ENCODE measurements around the gene CNN2.

Gene CNN2

DNA sequence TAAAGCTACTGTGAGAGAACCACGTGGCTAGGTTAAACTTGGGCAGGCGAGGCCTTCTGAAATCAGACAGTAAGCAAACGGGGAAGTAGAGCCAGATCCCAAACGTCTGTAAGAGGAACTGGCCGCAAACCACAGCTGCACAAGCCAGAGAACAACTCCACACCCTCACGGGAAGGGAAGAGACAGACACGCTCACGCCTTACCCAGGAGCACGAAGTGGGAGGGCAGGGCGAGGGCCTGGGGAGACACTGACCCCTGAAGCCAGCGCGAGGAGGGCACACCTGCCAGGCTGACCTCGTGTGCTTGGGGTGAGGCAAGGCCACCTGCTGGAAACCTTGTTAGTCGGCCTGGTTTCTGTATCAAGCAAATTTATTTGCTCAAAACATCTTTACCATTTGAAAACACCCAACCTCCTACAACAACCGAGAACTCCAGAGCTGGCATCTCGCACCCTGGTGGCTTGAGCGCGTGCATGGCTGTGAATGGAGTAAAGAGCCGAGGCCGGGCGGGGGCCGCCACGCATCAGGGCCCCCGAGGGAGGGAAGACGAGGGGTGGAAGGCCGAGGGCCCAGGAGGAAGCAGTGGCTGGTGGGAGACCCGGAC, 61.5 kb downstream of the CNN2 start:
- Histone ChIP-seq H3K27me3 (no peaks in the 10 kb centered on the region), H3K27ac (peak overlapping the region; percentile 93), H3K9me3 (no peaks in the 10 kb centered on the region), H3K4me3 (ENCODE audit: low read depth in 1 of 2, low read length in 1 of 2) (peak overlapping the region; percentile 43 to 51), H3K4me1 (ENCODE audit: control insufficient read depth in 1 of 2, insufficient read depth in 1 of 2, low read depth in 1 of 2, low read length in 1 of 2) (peaks cover 37 to 43% of the 10 kb centered on the region in 2 experiments), H3K36me3 (peaks cover 82% of the 10 kb centered on the region)
- TF ChIP-seq, protein P1, sequence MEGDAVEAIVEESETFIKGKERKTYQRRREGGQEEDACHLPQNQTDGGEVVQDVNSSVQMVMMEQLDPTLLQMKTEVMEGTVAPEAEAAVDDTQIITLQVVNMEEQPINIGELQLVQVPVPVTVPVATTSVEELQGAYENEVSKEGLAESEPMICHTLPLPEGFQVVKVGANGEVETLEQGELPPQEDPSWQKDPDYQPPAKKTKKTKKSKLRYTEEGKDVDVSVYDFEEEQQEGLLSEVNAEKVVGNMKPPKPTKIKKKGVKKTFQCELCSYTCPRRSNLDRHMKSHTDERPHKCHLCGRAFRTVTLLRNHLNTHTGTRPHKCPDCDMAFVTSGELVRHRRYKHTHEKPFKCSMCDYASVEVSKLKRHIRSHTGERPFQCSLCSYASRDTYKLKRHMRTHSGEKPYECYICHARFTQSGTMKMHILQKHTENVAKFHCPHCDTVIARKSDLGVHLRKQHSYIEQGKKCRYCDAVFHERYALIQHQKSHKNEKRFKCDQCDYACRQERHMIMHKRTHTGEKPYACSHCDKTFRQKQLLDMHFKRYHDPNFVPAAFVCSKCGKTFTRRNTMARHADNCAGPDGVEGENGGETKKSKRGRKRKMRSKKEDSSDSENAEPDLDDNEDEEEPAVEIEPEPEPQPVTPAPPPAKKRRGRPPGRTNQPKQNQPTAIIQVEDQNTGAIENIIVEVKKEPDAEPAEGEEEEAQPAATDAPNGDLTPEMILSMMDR (IDR thresholded peaks at IDR 0.05): peak; percentile 29

DNA sequence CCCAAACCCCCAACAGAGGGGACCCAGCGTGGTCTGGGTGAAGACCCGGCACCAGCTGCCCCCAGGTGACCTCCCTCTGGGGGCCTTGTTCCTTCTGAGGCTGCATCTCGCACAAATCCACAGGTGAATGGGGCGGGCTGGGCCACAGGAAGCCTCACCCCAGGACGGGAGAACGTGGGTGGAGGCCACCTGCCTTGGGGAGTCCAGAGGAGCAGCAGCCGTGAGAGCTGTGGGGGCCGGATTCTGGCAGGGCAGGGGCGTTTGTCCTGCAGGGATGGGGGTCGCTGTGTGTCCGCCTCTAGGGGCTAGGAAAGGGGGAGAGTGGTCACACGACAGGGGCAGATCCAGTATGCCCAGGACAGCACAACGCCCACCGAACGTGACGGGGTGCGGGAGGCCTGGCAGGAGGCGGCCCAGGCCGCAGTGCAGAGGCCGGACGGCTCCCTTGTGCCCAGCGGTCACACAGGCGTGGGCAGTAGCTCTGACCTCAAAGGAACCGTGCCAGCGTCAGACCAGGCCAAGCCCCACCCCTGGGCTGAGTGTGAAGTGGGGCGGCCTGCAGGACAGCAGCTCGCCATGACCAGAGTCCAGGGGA, 62.1 kb downstream of the CNN2 start:
- Histone ChIP-seq H3K27ac (peak overlapping the region; percentile 93), H3K9me3 (no peaks in the 10 kb centered on the region), H3K27me3 (no peaks in the 10 kb centered on the region), H3K4me1 (ENCODE audit: control insufficient read depth in 1 of 2, insufficient read depth in 1 of 2, low read depth in 1 of 2, low read length in 1 of 2) (peaks cover 37 to 46% of the 10 kb centered on the region in 2 experiments), H3K4me3 (ENCODE audit: low read depth in 1 of 2, low read length in 1 of 2) (peak overlapping the region; percentile 43 to 51), H3K36me3 (peaks cover 76% of the 10 kb centered on the region)
- TF ChIP-seq, protein P1 (IDR thresholded peaks at IDR 0.05): no peak

Data from neutrophil (primary cell).